H1 (cell line): ENCODE data around the gene TIMD4.
A peak's percentile ranks its signal among the peaks of the same experiment; 100 is the strongest.

ENCODE experiments used
- CHD2 ChIP-seq: IDR thresholded peaks from 2 replicates; pipeline ENCODE4 v1.6.1; 2012; ENCODE audit warnings: low read length, improper control_type of control experiment
- EP300 ChIP-seq, 2 experiments: IDR thresholded peaks; 1 replicate in 1 of 2; 2 replicates in 1 of 2; pipeline ENCODE4 v1.6.1; 2011 to 2012; ENCODE audit warnings: low read depth in 2 of 2, low read length in 2 of 2, mild to moderate bottlenecking in 2 of 2, borderline replicate concordance in 1 of 2, inconsistent platforms in 1 of 2, moderate library complexity in 1 of 2
- GABPA ChIP-seq: IDR thresholded peaks from 2 replicates; pipeline ENCODE4 v1.6.1; 2011; ENCODE audit warnings: mild to moderate bottlenecking, low read length, moderate library complexity, borderline replicate concordance; ENCODE audit not compliant: insufficient read depth
- POLR2A ChIP-seq, 2 experiments: IDR thresholded peaks; 1 replicate in 1 of 2; 2 replicates in 1 of 2; pipeline ENCODE4 v1.6.1; 2011; ENCODE audit warnings: low read depth in 2 of 2, low read length in 2 of 2, mild to moderate bottlenecking in 2 of 2; ENCODE audit errors: control extremely low read depth in 1 of 2
- POLR2AphosphoS5 ChIP-seq: IDR thresholded peaks from 2 replicates; pipeline ENCODE4 v1.6.1; 2011; ENCODE audit warnings: low read depth, low read length
- RAD21 ChIP-seq, 2 experiments: IDR thresholded peaks in 1 of 2; conservative IDR thresholded peaks in 1 of 2; 2 replicates each; pipeline ENCODE4 v1.6.1; 2011; ENCODE audit warnings: low read depth in 2 of 2, low read length in 2 of 2, improper control_type of control experiment in 1 of 2, inconsistent platforms in 1 of 2, mild to moderate bottlenecking in 1 of 2, moderate library complexity in 1 of 2
- RFX5 ChIP-seq: IDR thresholded peaks from 2 replicates; pipeline ENCODE4 v1.6.1; 2011; ENCODE audit warnings: low read depth, low read length, improper control_type of control experiment, borderline replicate concordance
- SIN3A ChIP-seq, 2 experiments: IDR thresholded peaks in 1 of 2; conservative IDR thresholded peaks in 1 of 2; 2 replicates each; pipeline ENCODE4 v1.6.1; 2011 to 2012; ENCODE audit warnings: low read length in 2 of 2, improper control_type of control experiment in 1 of 2, low read depth in 1 of 2, mild to moderate bottlenecking in 1 of 2
- SP4 ChIP-seq: IDR thresholded peaks from 2 replicates; pipeline ENCODE4 v1.6.1; 2012; ENCODE audit warnings: low read length, inconsistent platforms
- SRF ChIP-seq: IDR thresholded peaks from 2 replicates; pipeline ENCODE4 v1.6.1; 2011; ENCODE audit warnings: mild to moderate bottlenecking, low read depth, low read length, moderate library complexity
- TF ChIP-seq, protein P1 (sequence below), 3 experiments: IDR thresholded peaks; 1 replicate in 2 of 3; 2 replicates in 1 of 3; pipeline versions ENCODE4 v1.5.1 to v1.6.1; 2011; ENCODE audit warnings: low read length in 3 of 3, mild to moderate bottlenecking in 3 of 3, inconsistent platforms in 2 of 3, low read depth in 1 of 3, moderate library complexity in 1 of 3; ENCODE audit not compliant: insufficient read depth in 1 of 3; ENCODE audit errors: control extremely low read depth in 1 of 3
- TF ChIP-seq, protein P2 (sequence below): IDR thresholded peaks from 2 replicates; pipeline ENCODE4 v1.6.1; 2012; ENCODE audit warnings: inconsistent platforms

- TF ChIP-seq, protein P1, sequence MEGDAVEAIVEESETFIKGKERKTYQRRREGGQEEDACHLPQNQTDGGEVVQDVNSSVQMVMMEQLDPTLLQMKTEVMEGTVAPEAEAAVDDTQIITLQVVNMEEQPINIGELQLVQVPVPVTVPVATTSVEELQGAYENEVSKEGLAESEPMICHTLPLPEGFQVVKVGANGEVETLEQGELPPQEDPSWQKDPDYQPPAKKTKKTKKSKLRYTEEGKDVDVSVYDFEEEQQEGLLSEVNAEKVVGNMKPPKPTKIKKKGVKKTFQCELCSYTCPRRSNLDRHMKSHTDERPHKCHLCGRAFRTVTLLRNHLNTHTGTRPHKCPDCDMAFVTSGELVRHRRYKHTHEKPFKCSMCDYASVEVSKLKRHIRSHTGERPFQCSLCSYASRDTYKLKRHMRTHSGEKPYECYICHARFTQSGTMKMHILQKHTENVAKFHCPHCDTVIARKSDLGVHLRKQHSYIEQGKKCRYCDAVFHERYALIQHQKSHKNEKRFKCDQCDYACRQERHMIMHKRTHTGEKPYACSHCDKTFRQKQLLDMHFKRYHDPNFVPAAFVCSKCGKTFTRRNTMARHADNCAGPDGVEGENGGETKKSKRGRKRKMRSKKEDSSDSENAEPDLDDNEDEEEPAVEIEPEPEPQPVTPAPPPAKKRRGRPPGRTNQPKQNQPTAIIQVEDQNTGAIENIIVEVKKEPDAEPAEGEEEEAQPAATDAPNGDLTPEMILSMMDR (IDR thresholded peaks at IDR 0.05; ENCODE audit: control extremely low read depth in 1 of 3, insufficient read depth in 1 of 3, low read depth in 1 of 3, low read length in 3 of 3): no peak
- no peak for TF ChIP-seq GABPA
- no peak for TF ChIP-seq RAD21 (IDR thresholded peaks at IDR 0.05 in 1 of 2, conservative IDR thresholded peaks at IDR 0.05 in 1 of 2; ENCODE audit: low read depth in 2 of 2, low read length in 2 of 2)
- TF ChIP-seq CHD2: no peak; the same call in 1 of the 2 replicates
- peak in 1 of 2 experiments; percentile 45; a peak in 1 of 3 replicates for TF ChIP-seq POLR2A (IDR thresholded peaks at IDR 0.05; ENCODE audit: control extremely low read depth in 1 of 2, low read depth in 2 of 2, low read length in 2 of 2)
- no peak for TF ChIP-seq EP300 (IDR thresholded peaks at IDR 0.05; ENCODE audit: borderline replicate concordance in 1 of 2, low read depth in 2 of 2, low read length in 2 of 2)
- TF ChIP-seq, protein P2, sequence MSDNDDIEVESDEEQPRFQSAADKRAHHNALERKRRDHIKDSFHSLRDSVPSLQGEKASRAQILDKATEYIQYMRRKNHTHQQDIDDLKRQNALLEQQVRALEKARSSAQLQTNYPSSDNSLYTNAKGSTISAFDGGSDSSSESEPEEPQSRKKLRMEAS: peak; percentile 3; the same call in 1 of the 2 replicates
- peak; percentile 26; the same call in 1 of the 2 replicates for TF ChIP-seq POLR2AphosphoS5
- no peak for TF ChIP-seq SIN3A (conservative IDR thresholded peaks at IDR 0.05 in 1 of 2, IDR thresholded peaks at IDR 0.05 in 1 of 2; ENCODE audit: low read depth in 1 of 2, low read length in 2 of 2)
- TF ChIP-seq RFX5: no peak
- TF ChIP-seq SRF: no peak
- no peak for TF ChIP-seq SP4
These were observed 48.7 kb downstream of the TIMD4 start for GRCh38 chr5:156914371-156914737.
